NT2/D1 (cell line): ENCODE results near the gene ZFP36L1.

Source experiments
- DNase-seq: peaks from one replicate; pipeline ENCODE4 v3.0.0-alpha.2; 2011; ENCODE audit warnings: low read depth, low spot score
- H3K27me3 ChIP-seq: 2 replicates; pipeline ENCODE4 v1.6.0; 2011; ENCODE audit warnings: mild to moderate bottlenecking; ENCODE audit not compliant: insufficient read length, insufficient read depth
- H3K36me3 ChIP-seq: 2 replicates; pipeline ENCODE4 v1.6.1; 2011; ENCODE audit warnings: mild to moderate bottlenecking, low read length, mixed read lengths; ENCODE audit not compliant: insufficient read depth, insufficient read length
- H3K4me1 ChIP-seq: 2 replicates; pipeline ENCODE4 v1.5.1; 2011; ENCODE audit not compliant: insufficient read depth, insufficient read length
- H3K4me3 ChIP-seq: 2 replicates; pipeline ENCODE4 v1.5.1; 2011; ENCODE audit warnings: low read depth; ENCODE audit not compliant: insufficient read length
- H3K9ac ChIP-seq: 2 replicates; pipeline ENCODE4 v1.6.0; 2011; ENCODE audit warnings: low read depth; ENCODE audit not compliant: insufficient read length
- H3K9me3 ChIP-seq: 2 replicates; pipeline ENCODE4 v1.5.1; 2011; ENCODE audit warnings: mild to moderate bottlenecking, low read length; ENCODE audit not compliant: insufficient read depth
- SUZ12 ChIP-seq: IDR thresholded peaks from 2 replicates; pipeline ENCODE4 v1.6.1; 2011; ENCODE audit not compliant: insufficient read length, insufficient read depth; ENCODE audit errors: extremely low read depth
- YY1 ChIP-seq: IDR thresholded peaks from 2 replicates; pipeline ENCODE4 v1.6.1; 2011; ENCODE audit not compliant: insufficient read length, insufficient read depth
- ZNF274 ChIP-seq: IDR thresholded peaks from 2 replicates; pipeline ENCODE4 v1.6.1; 2011; ENCODE audit warnings: mild to moderate bottlenecking, low read depth, low read length

Gene ZFP36L1

GRCh38 chr14:68785534-68786490, 7.1 kb downstream of the ZFP36L1 start:
- H3K9ac ChIP-seq: no peak overlapping the region
- DNase-seq: no peak

GRCh38 chr14:68784978-68785533, 7.8 kb downstream of the ZFP36L1 start:
- Histone ChIP-seq H3K4me3 (no peak overlapping the region), H3K4me1 (peaks cover 9% of the 10 kb centered on the region), H3K36me3 (peaks cover 28% of the 10 kb centered on the region), H3K27me3 (no peaks in the 10 kb centered on the region), H3K9me3 (no peaks in the 10 kb centered on the region), H3K9ac (no peak overlapping the region)
- no peak for DNase-seq
- TF ChIP-seq SUZ12 (no peak), ZNF274 (no peak), YY1 (no peak)

More at GRCh38 chr14:68785534-68786490, 7.1 kb downstream of the ZFP36L1 start:
- Histone ChIP-seq H3K27me3 (no peaks in the 10 kb centered on the region), H3K4me3 (no peak overlapping the region), H3K36me3 (peaks cover 35% of the 10 kb centered on the region), H3K9me3 (no peaks in the 10 kb centered on the region), H3K4me1 (peaks cover 7% of the 10 kb centered on the region)
- no peak for TF ChIP-seq ZNF274
- no peak for TF ChIP-seq YY1
- no peak for TF ChIP-seq SUZ12

GRCh38 chr14:68784226-68784910, 8.5 kb downstream of the ZFP36L1 start:
- no peak for TF ChIP-seq YY1
- H3K4me3 ChIP-seq: no peak overlapping the region
- no peak for DNase-seq
- H3K9me3 ChIP-seq: no peaks in the 10 kb centered on the region
- peaks cover 21% of the 10 kb centered on the region for H3K36me3 ChIP-seq
- no peak overlapping the region for H3K9ac ChIP-seq
- H3K4me1 ChIP-seq: peaks cover 7% of the 10 kb centered on the region
- no peaks in the 10 kb centered on the region for H3K27me3 ChIP-seq

GRCh38 chr14:68783408-68784225, 9.2 kb downstream of the ZFP36L1 start:
- Histone ChIP-seq H3K9ac (no peak overlapping the region), H3K9me3 (no peaks in the 10 kb centered on the region), H3K4me3 (no peak overlapping the region), H3K36me3 (peaks cover 16% of the 10 kb centered on the region), H3K27me3 (no peaks in the 10 kb centered on the region), H3K4me1 (peaks cover 7% of the 10 kb centered on the region)
- DNase-seq: no peak
- TF ChIP-seq YY1 (no peak), SUZ12 (no peak), ZNF274 (no peak)

GRCh38 chr14:68782091-68782981, 10.5 kb downstream of the ZFP36L1 start:
- Histone ChIP-seq H3K9ac (no peak overlapping the region), H3K27me3 (no peaks in the 10 kb centered on the region)
- TF ChIP-seq ZNF274 (no peak), YY1 (no peak), SUZ12 (no peak)

More at GRCh38 chr14:68782091-68782981, 10.5 kb downstream of the ZFP36L1 start:
- DNase-seq: no peak
- peaks cover 7% of the 10 kb centered on the region for H3K4me1 ChIP-seq
- no peak overlapping the region for H3K4me3 ChIP-seq
- peaks cover 6% of the 10 kb centered on the region for H3K36me3 ChIP-seq
- H3K9me3 ChIP-seq: no peaks in the 10 kb centered on the region
